Trophoblast cell (in vitro differentiated cells and primary cell): ENCODE results near the gene TMEM235.

Source experiments
- DNase-seq, 2 donors: peaks; one replicate each; pipeline ENCODE4 v3.0.0-alpha.2; 2016
- H2AFZ ChIP-seq: 2 replicates; pipeline ENCODE4 v1.6.1; 2013; ENCODE audit warnings: low read length, moderate library complexity, mild to moderate bottlenecking; ENCODE audit not compliant: insufficient read depth, poor library complexity
- H2AK5ac ChIP-seq: 2 replicates; pipeline ENCODE4 v1.6.1; 2013; ENCODE audit warnings: mild to moderate bottlenecking, low read length
- H2BK120ac ChIP-seq: 2 replicates; pipeline ENCODE4 v1.6.1; 2013; ENCODE audit warnings: low read length, mild to moderate bottlenecking, moderate library complexity; ENCODE audit not compliant: insufficient read depth, poor library complexity
- H2BK12ac ChIP-seq: 2 replicates; pipeline ENCODE4 v1.6.1; 2013; ENCODE audit warnings: mild to moderate bottlenecking, low read length, moderate library complexity
- H2BK5ac ChIP-seq: 2 replicates; pipeline ENCODE4 v1.6.1; 2013; ENCODE audit warnings: low read length, low read depth, moderate library complexity, mild to moderate bottlenecking; ENCODE audit not compliant: poor library complexity
- H3K14ac ChIP-seq: 2 replicates; pipeline ENCODE4 v1.6.1; 2013; ENCODE audit warnings: mild to moderate bottlenecking, low read length
- H3K18ac ChIP-seq: 2 replicates; pipeline ENCODE4 v1.6.1; 2013; ENCODE audit warnings: mild to moderate bottlenecking, low read length
- H3K23ac ChIP-seq: 2 replicates; pipeline ENCODE4 v1.6.1; 2013; ENCODE audit warnings: low read length
- H3K27ac ChIP-seq: 2 replicates; pipeline ENCODE4 v1.5.1; 2013; ENCODE audit warnings: low read depth, mild to moderate bottlenecking, inconsistent platforms, low read length, moderate library complexity
- H3K27me3 ChIP-seq: 2 replicates; pipeline ENCODE4 v1.6.1; 2013; ENCODE audit warnings: inconsistent platforms, mild to moderate bottlenecking, low read length, moderate library complexity; ENCODE audit not compliant: insufficient read depth
- H3K36me3 ChIP-seq, 2 experiments: 1 replicate in 1 of 2; 2 replicates in 1 of 2; pipeline ENCODE4 v1.6.1; 2013; ENCODE audit warnings: low read length in 2 of 2, mild to moderate bottlenecking in 2 of 2, moderate library complexity in 1 of 2; ENCODE audit not compliant: insufficient read depth in 2 of 2, control insufficient read depth in 1 of 2
- H3K4ac ChIP-seq: 2 replicates; pipeline ENCODE4 v1.6.1; 2013; ENCODE audit warnings: low read depth, mild to moderate bottlenecking, low read length, moderate library complexity
- H3K4me1 ChIP-seq, 2 experiments: 1 replicate in 1 of 2; 2 replicates in 1 of 2; pipeline ENCODE4 v1.6.1; 2013; ENCODE audit warnings: low read length in 2 of 2, mild to moderate bottlenecking in 2 of 2, moderate library complexity in 1 of 2; ENCODE audit not compliant: insufficient read depth in 2 of 2, control insufficient read depth in 1 of 2
- H3K4me2 ChIP-seq: 2 replicates; pipeline ENCODE4 v1.6.1; 2013; ENCODE audit warnings: inconsistent platforms, mild to moderate bottlenecking, low read length, moderate library complexity
- H3K4me3 ChIP-seq: 2 replicates; pipeline ENCODE4 v1.5.1; 2013; ENCODE audit warnings: mild to moderate bottlenecking, low read depth, low read length, inconsistent platforms
- H3K79me1 ChIP-seq: one replicate; pipeline ENCODE4 v1.6.1; 2013; ENCODE audit warnings: low read length
- H3K79me2 ChIP-seq: 2 replicates; pipeline ENCODE4 v1.6.1; 2013; ENCODE audit warnings: low read length, mild to moderate bottlenecking; ENCODE audit not compliant: control insufficient read depth, insufficient read depth, poor library complexity
- H3K9ac ChIP-seq: 2 replicates; pipeline ENCODE4 v1.6.1; 2013; ENCODE audit warnings: mild to moderate bottlenecking, low read length
- H3K9me3 ChIP-seq: 2 replicates; pipeline ENCODE4 v1.6.1; 2013; ENCODE audit warnings: low read depth, mild to moderate bottlenecking, control low read depth, inconsistent platforms, low read length; ENCODE audit not compliant: insufficient read depth
- H4K12ac ChIP-seq: 2 replicates; pipeline ENCODE4 v1.6.1; 2013; ENCODE audit warnings: low read depth, mild to moderate bottlenecking, low read length, moderate library complexity
- H4K8ac ChIP-seq: 2 replicates; pipeline ENCODE4 v1.6.1; 2013; ENCODE audit warnings: low read depth, mild to moderate bottlenecking, low read length, moderate library complexity
- H4K91ac ChIP-seq: one replicate; pipeline ENCODE4 v1.6.1; 2013; ENCODE audit warnings: low read depth, mild to moderate bottlenecking, low read length, moderate library complexity
- WGBS: extraction: QIAGEN DNeasy Blood & Tissue Kit; methylation state at CpG from one replicate; pipeline ENCODE4 v1.1.7; 2013; ENCODE audit warnings: missing lambda C conversion rate; ENCODE audit not compliant: insufficient read length, insufficient coverage; ENCODE audit errors: extremely low coverage; 5-methylcytosine and 5-hydroxymethylcytosine counted together

TMEM235 gene

DNA sequence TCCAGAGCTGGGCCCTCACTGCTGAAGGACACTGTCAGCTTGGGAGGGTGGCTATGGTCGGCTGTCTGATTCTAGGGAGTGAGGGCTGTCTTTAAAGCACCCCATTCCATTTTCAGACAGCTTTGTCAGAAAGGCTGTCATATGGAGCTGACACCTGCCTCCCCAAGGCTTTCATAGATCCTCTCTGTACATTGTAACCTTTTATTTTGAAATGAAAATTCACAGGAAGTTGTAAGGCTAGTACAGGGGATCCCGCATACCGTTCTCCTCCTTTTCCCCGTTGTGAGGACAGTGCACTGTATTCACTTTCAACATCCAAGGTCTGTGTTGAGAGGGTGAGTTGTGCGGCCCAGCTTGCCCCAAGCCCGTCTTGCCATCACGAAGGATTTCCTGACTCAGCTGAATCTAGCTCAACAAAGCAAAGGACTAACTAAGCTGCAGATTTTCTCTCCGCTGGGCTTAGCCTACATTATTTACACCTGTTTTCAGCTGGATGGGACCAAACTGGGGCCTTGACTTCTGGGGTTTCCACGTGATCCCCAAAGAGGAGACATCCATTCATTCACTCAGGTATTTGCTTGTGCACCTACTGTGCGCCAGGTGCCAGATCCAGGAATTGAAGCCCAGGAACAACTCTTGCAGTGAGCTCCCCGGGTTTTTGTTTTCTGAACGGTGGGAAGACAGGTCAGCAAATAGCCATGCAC is 5.2 kb upstream of the TMEM235 start:
- peaks cover 0 to under 1% of the 10 kb centered on the region in 2 experiments for H3K4me1 ChIP-seq
- no peak overlapping the region for H3K27ac ChIP-seq
- H3K4ac ChIP-seq, result no peak overlapping the region
- no peak for DNase-seq
- no peaks in the 10 kb centered on the region for H3K79me2 ChIP-seq
- H4K12ac ChIP-seq, result no peak overlapping the region
- no peak overlapping the region for H4K8ac ChIP-seq
- no peak overlapping the region for H2BK120ac ChIP-seq
- H3K27me3 ChIP-seq, result peaks cover 10% of the 10 kb centered on the region
- H2BK5ac ChIP-seq, result no peak overlapping the region
- no CpG with 5 or more reads among the region's 12 CpGs for WGBS
- H3K14ac ChIP-seq, result no peak overlapping the region
- H3K9ac ChIP-seq, result no peak overlapping the region
- H3K36me3 ChIP-seq, result peaks cover 18 to 23% of the 10 kb centered on the region in 2 experiments
- H2BK12ac ChIP-seq, result no peak overlapping the region
- no peak overlapping the region for H2AK5ac ChIP-seq
- no peaks in the 10 kb centered on the region for H3K79me1 ChIP-seq
- H3K4me3 ChIP-seq, result no peak overlapping the region
- H2AFZ ChIP-seq, result no peak overlapping the region
- peaks cover 2% of the 10 kb centered on the region for H3K9me3 ChIP-seq
- no peak overlapping the region for H3K4me2 ChIP-seq
- H3K18ac ChIP-seq, result no peak overlapping the region
- H4K91ac ChIP-seq, result no peak overlapping the region
- no peak overlapping the region for H3K23ac ChIP-seq

DNA sequence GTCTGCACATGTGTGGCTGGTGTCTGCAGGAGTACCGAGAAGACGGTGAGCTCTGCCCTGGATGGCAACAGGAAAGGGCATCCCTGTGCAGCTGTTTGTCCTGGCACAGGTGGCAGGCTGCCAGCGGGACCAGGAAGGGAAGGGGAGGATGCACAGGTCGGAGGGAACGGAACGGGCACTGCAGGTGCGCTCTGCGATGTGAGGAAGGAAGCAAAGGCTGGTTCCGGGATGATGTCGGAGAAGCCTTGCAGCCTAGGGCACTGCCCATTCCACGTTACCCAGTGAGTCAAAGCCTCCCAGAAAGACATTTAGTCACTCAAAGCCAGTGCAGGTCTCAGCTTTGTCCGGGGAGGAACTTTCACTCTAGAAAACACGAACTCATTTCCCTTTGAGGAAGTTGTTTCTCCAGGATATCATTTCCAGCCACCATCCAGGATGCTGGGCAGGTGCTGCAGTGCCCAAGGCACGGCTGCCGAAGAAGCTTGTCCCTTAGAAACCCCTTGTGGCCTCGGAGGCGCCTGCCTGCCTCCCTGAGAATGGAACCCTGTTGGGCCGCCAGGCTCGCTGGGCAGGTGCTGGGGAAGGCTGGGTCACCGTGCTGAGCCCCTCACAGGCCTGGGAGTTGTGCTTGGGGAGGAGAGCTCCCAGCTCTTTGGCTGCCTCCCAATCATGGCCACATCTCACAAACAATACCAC is 4.5 kb upstream of the TMEM235 start:
- Histone ChIP-seq H3K14ac (no peak overlapping the region), H2AK5ac (no peak overlapping the region), H3K4me3 (peak overlapping the region; percentile 12), H3K9me3 (peaks cover 2% of the 10 kb centered on the region), H4K12ac (no peak overlapping the region), H3K18ac (no peak overlapping the region), H3K27me3 (peaks cover 16% of the 10 kb centered on the region), H2BK12ac (no peak overlapping the region), H2AFZ (no peak overlapping the region), H3K23ac (no peak overlapping the region), H4K8ac (no peak overlapping the region), H3K4ac (no peak overlapping the region), H3K9ac (no peak overlapping the region), H2BK120ac (no peak overlapping the region), H2BK5ac (no peak overlapping the region), H3K36me3 (peaks cover 16 to 22% of the 10 kb centered on the region in 2 experiments), H4K91ac (no peak overlapping the region), H3K27ac (no peak overlapping the region), H3K4me1 (peaks cover 0 to 5% of the 10 kb centered on the region in 2 experiments), H3K4me2 (no peak overlapping the region), H3K79me2 (no peaks in the 10 kb centered on the region), H3K79me1 (no peaks in the 10 kb centered on the region)
- DNase-seq, result peak in 1 of 2 donors; percentile 10
- no CpG with 5 or more reads among the region's 20 CpGs for WGBS

DNA sequence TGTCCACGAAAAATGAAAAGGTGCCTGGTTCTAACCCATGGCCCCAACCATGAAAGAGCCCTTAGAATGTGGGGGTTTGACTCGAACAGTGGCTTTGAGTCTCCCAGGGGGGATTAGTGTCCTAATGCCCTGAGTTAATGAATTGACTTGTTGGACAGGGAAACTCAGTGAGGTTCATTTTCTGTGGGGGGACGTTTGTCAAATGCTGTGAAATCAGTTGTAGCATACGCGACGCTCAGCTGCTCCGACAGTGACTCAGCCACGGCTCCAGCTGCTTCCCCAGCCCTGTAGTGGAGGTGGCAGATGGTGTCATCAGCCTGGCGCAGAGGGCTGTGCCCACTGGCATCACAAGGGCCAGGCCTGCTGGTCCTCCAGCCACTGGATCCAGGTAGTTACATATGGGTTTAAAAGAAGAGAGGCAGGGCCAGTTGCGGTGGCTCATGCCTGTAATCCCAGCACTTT is 3.9 kb upstream of the TMEM235 start:
- no peak overlapping the region for H2BK12ac ChIP-seq
- H3K4me3 ChIP-seq, result no peak overlapping the region
- peaks cover 22% of the 10 kb centered on the region for H3K27me3 ChIP-seq
- peak; percentile 28 to 35 for DNase-seq
- no peak overlapping the region for H2AFZ ChIP-seq
- no peak overlapping the region for H3K14ac ChIP-seq
- no peaks in the 10 kb centered on the region for H3K79me2 ChIP-seq
- H2AK5ac ChIP-seq, result no peak overlapping the region
- H3K23ac ChIP-seq, result no peak overlapping the region
- no peak overlapping the region for H3K18ac ChIP-seq
- peaks cover 0 to 5% of the 10 kb centered on the region in 2 experiments for H3K4me1 ChIP-seq
- WGBS, result no CpG with 5 or more reads among the region's 10 CpGs
- no peak overlapping the region for H2BK120ac ChIP-seq
- no peaks in the 10 kb centered on the region for H3K79me1 ChIP-seq
- H4K12ac ChIP-seq, result no peak overlapping the region
- H3K4me2 ChIP-seq, result no peak overlapping the region
- H3K9me3 ChIP-seq, result peaks cover 2% of the 10 kb centered on the region
- no peak overlapping the region for H4K8ac ChIP-seq
- no peak overlapping the region for H3K27ac ChIP-seq
- H3K4ac ChIP-seq, result no peak overlapping the region
- H3K36me3 ChIP-seq, result peaks cover 16 to 22% of the 10 kb centered on the region in 2 experiments
- no peak overlapping the region for H2BK5ac ChIP-seq
- no peak overlapping the region for H4K91ac ChIP-seq
- no peak overlapping the region for H3K9ac ChIP-seq

GRCh38 chr17:78228176-78228575 is 3.3 kb upstream of the TMEM235 start:
- peaks cover 16 to 17% of the 10 kb centered on the region in 2 experiments for H3K36me3 ChIP-seq
- WGBS, result no CpG with 5 or more reads among the region's 4 CpGs
- H2BK120ac ChIP-seq, result no peak overlapping the region
- no peak overlapping the region for H4K91ac ChIP-seq
- peaks cover 23% of the 10 kb centered on the region for H3K27me3 ChIP-seq
- H4K8ac ChIP-seq, result no peak overlapping the region
- H2AK5ac ChIP-seq, result no peak overlapping the region
- H3K9me3 ChIP-seq, result peaks cover 2% of the 10 kb centered on the region
- no peak overlapping the region for H3K18ac ChIP-seq
- H3K79me1 ChIP-seq, result no peaks in the 10 kb centered on the region
- H3K14ac ChIP-seq, result no peak overlapping the region
- H2AFZ ChIP-seq, result no peak overlapping the region
- no peak overlapping the region for H4K12ac ChIP-seq
- no peaks in the 10 kb centered on the region for H3K79me2 ChIP-seq
- no peak overlapping the region for H3K9ac ChIP-seq
- no peak overlapping the region for H3K4ac ChIP-seq
- no peak overlapping the region for H3K4me2 ChIP-seq
- H2BK12ac ChIP-seq, result no peak overlapping the region
- H3K23ac ChIP-seq, result no peak overlapping the region
- H2BK5ac ChIP-seq, result no peak overlapping the region
- no peak for DNase-seq
- no peak overlapping the region for H3K4me3 ChIP-seq
- no peak overlapping the region for H3K27ac ChIP-seq
- peaks cover 0 to 5% of the 10 kb centered on the region in 2 experiments for H3K4me1 ChIP-seq
